ENCODE results near the gene FLG.
"Not testable (repeated sequence)": the region's sequence is repeated elsewhere in the genome, so short reads cannot be mapped to it uniquely, and the experiment has no call there.

Gene FLG

DNA sequence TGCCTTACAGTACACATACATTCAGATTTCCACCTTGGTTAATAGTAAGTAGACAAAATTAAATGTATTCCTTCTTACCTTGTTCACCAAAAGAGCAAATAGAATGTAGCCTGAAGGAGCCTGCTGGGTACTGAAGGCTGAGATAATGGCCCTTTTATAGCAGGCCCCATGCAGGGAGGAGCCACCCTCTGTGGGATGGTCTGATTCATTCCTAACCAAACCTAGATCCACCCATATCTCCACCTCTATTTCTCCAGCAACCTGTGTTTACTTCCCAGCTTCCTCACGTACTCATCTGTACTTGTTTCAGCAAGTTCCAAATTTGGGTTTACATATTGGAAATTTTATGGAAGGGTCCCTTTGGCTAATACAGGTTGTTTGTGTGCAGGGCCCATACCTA is at the start of gene FLG:
Gene FLG, minus strand, starts transcription at position 129 of the 400 bp plus-strand sequence. CDS start 9,783 bp downstream, outside the sequence.
- DNase-seq = no peak

DNA sequence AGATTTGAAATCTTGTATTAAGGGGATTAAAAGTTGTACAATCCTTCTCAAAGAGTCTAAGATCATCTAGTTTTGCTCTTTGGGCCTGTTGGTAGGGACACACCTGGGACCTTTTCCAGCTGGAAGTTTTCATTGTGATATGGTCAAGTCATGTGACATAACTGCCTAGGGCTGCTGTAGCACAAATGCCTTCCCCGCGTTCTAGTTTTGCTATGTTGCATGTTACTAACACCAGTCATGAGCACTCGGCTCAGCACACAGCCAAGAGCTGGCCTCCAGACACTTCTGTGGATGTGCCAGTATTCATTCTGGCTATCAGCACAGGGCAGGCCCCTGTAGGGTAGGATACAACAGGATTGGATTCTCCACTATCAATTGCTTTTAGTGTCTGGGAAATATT is 49.4 kb upstream of the FLG start:
- no peak for DNase-seq

DNA sequence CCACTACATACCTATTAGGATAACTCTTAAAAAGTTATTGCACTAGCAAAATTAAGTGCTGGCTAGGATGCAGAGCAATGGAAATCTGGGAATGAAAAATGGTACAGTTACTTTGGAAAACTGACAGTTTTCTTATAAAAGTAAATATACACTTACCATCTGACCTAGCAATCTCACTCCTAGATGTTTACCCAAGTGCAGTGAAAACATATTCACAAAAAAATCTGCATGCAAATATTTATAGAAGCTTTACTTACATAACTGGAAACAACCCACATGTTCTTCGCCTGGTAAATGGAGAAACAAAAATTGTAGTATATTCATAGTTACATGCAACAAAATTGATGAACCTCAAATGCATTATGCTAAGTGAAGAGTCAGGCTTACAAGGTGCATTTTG is 47.6 kb upstream of the FLG start:
- no peak for DNase-seq

DNA sequence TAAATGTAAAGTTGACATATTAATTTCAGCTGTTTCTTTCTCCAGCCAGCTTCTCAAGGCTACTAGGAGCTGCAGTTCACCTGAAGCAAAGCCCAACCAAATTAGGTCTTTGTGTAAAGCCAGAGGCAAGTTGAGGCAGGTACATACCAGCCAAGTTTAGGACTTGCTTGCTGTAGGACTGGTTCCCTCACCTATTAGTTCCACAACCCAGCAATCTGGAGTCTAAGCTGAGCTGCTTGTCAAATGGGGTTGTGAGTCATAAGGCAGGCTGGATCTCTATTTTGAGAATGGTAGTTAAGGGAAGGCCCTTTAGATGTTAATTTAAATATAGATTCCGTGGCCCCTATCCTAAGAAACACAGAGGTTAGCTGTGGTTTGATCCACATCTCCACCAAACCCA is 42.4 kb upstream of the FLG start:
- DNase-seq = no peak

DNA sequence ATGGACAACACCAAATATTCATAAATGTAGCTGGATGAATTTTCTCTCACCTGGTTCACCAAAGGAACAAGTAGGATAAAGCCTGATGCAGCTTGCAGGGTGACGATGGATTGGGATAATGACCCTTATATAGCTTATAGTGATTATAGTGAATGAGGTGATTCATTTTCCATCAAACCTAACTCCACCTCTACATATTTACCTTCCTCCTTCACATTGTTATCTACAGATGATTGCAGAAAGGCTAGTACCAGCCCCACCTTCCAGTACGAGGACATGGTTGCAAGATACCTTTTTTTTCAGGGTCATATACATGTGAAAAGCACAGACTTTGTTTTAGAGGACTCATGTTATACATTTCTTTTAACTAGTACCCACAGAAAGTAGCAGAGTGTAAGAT is 34.9 kb upstream of the FLG start, which contains the start of gene FLG2:
Gene FLG2, minus strand, starts transcription at position 101 of the 400 bp plus-strand sequence. CDS start 1,122 bp downstream, outside the sequence.
- DNase-seq = no peak

DNA sequence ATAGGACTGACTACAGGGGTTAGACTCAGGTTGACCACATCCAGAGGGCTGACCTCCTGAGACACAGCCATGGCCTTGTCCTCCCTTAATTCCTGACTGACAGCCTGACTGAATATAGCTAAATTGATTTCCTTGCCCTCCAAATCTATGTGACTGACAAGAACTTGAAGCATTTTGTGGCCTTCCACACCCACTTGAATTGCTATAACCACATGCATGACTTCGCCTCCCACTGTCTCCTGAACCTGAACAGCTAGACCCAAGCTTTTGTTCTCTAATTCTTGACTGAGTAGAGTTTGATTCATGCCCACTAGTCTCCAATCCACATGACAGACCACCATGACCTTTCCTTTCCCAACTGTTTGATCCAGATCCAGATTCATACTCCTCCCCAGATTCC is 31.7 kb upstream of the FLG start:
- DNase-seq = no peak

DNA sequence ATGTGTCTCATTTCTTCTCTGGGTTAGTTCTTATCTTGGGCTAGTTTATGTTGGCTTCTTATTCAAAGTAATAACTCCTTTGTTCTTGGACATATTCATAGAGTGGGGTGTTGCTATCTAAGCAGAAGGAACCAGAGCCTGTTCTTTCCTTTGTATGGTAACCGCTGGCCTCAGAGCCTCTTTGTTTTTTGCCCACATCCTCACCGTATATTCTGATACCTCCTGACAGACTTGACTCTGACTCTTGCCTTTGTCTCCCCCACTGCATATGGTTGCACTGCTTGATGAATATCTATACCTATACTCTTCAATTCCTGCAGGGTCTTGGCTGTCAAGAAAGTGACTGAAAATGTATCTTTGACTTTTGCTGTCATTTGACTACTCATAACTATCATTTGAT is 24.6 kb upstream of the FLG start:
- DNase-seq = no peak

DNA sequence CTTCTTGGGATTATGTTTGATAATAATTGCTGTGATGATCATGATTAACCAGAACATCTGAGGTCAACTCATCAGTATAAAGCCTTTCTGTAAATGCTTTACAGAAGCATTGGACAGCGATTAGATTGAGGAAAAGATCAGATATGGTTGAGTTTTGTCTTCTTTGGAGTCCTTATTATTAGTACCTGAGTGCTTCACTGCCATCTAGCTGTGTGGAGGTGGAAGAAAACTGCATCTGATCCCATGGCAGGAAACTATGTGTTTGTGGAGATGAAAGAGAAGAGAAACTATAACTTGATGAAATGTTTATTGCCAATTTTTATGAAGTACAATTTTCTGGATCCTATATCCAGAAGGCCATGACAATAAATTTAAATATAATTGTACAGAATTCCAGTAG is 23.4 kb upstream of the FLG start:
- peak in 1 of 2 experiments; percentile 1 for DNase-seq

DNA sequence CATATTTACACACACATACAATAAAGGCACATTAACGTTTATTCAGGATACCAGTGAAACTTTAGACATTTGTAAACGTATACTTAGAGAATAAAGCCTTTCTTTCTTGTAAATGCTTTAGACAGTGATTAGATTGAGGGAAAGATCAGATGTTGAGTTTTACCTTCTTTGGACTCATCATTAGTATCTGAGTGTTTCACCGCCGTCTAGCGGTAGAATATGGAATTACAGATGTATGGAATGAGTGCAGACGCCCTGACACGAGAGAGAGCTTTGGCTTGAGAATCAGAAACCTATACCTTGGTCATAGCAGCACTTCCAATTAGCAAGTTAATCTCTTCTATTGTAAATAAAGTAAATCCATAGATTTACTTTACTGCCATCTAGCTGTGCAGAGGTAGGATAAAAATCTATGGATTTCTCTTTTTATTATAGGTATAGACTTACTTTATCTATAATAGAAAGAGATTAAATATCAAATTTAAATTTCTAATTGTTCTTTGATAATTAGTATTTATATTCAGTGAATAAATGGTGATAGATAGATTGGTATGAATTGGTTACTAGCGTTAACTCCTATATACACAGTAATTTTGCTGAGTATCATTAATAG is 22.2 kb upstream of the FLG start:
- peak in 1 of 2 experiments; percentile 40 for DNase-seq

DNA sequence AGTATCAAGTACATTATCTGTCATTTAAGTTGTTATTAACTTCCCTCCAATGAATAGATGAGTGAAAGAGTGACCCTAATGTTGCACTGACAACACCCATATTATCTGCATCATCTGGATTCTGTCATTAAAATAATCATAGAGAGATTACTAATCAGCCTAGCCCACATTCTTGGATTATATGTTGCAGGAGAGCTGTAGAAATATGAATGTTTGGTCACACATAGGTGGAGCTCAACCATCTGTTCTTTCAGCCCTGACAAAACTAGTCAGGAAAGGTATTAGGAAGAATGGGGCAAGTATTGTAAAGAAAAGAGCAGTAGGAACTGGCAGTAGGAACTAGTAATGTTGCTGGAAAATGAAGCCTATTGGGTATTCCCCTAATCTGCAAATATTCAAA is 19.4 kb upstream of the FLG start:
- DNase-seq = no peak

DNA sequence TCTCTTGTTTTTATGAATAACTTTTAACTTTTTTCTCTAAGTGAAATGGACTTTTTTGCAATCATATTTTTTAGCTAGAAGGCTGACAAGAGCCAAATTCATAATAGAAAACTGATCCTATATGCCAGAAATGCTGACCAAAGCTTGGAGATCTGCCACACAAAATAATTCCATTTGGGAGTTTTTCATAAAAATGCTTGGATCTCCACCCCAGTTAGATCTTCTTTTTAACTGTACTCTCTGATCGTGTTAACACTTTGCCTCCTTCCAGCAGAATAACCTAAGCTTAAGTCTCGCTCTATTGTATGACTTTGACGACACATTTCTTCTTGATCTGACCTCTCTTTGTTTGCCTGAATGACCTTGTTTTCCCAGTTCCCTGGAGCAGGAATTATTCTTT is 18.0 kb upstream of the FLG start:
- no peak for DNase-seq

DNA sequence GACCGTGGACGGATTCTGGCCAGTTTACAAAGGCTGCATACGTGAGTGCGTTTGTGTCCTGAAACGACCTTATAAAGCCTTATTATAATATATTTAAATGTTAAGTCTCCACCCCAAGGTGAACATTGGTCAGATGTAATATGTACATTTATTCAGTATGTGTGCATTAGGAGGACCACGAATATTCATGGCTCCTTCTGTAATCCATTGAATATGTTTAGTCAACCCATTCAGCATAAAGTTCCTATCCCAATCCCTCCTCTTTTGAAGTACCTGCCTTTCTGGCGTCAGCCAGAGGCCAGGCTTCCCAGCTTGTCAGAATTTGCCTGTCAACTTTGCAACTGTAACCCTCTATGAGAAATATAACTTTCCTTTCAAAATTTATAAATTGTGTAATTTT is 10.4 kb upstream of the FLG start:
- DNase-seq = no peak

DNA sequence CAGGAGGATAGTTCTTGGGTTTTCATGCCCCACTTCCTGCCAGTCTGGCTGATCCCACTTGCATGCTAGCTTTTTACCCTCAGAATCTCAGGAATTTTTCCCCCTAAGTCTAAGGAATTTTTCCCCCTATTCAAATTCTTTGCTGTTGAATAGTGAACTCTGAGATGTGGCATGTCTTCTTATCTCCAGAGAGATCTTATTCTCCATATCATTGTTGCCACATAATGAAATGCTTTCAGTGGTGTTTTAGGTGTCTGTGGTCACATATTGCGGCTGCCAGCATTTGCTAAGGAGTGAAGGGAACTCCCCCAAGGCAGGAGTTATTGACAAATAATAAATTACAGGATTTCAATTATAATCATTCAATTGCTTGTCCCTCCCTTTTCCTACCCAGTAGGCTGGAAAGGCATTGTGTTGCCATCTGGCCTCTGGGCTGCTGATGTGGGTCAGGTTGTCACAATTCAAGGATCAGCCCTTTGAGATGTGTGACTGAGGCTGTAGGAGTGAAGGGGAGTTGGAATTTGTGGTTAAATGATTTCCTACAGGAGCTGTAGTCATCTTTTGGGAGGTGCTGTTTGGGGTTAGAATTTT is 3.9 kb upstream of the FLG start:
- peak in 1 of 2 experiments; percentile 16 for DNase-seq

DNA sequence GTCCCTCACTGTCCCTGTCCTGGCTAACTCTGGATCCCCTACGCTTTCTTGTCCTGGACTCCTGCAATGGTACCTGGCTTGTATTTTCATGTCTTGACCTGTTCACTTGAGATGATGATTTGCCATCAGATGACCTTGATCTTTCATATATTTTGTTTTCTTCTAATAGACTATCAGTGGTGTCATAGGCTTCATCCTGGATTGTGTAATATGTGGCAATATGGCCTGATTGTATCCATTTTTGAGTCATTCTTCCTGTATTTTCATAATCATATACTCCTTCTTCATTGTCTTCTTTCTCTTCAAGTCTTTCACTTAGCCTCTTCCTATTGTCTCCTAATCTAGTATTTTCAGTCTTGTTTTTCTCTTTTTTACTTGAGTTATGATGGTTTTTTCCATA is 11.1 kb downstream of the FLG start:
- DNase-seq = no peak

DNA sequence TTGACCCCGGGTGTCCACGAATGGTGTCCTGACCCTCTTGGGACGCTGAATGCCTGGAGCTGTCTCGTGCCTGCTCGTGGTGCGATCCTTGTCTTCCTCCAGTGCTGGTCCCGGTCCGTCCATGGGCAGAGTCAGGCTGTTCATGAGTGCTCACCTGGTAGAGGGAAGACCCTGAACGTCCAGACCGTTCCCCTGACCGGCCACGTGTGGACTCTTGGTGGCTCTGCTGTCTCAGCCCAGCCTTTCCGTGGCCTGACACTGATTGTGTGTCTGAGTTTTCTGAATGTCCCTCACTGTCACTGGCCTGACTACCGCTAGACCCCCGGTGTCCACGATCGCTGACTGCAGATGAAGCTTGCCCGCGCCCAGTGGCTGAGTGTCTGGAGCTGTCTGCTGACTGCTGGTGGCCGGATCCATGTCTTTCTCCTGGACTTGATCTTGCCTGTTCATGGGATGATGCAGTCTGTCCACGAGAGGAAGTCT is 11.7 kb downstream of the FLG start:
- DNase-seq = no peak

DNA sequence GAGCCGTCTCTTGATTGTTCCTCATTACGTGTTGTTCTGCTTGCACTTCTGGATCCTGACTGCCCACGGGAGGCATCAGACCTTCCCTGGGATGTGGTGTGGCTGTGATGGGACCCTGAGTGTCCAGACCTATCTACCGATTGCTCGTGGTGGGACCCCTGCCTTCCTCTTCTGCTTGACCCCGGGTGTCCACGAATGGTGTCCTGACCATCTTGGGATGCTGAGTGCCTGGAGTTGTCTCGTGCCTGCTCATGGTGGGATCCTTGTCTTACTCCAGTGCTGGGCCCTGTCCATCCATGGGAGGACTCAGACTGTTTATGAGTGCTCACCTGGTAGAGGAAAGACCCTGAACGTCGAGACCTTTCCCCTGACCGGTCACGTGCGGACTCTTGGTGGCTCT is 12.9 kb downstream of the FLG start:
- DNase-seq = not testable (repeated sequence)

DNA sequence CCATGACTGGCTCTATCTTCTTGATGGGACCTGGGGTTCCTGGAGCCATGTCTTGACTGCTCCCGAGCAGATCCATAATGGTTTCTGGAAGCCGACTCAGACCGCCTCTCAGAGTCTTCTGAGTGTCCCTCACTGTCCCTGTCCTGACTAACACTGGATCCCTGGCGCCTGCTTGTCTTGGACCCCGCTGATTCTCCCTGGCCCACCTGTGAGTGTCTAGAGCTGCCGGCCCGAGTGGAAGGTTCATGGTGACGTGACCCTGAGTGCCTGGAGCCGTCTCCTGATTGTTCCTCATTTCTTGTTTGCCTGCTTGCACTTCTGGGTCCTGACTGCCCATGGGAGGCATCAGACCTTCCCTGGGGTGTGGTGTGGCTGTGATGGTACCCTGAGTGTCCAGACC is 15.1 kb downstream of the FLG start:
- no peak for DNase-seq

DNA sequence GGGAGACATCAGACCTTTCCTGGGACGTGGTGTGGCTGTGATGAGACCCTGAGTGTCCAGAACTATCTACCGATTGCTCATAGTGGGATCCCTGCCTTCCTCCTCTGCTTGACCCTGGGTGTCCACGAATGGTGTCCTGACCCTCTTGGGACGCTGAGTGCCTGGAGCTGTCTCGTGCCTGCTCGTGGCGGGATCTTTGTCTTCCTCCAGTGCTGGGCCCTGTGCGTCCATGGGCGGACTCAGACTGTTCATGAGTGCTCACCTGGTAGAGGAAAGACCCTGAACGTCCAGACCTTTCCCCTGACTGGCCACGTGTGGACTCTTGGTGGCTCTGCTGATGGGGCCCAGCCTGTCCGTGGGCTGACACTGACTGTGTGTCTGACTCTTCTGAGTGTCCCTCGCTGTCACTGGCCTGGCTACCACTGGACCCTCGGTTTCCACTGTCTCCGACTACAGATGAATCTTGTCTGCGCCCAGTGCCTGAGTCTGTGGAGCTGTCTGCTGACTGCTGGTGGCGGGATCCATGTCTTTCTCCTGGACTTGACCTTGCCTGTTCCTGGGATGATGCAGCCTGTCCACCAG is 15.6 kb downstream of the FLG start:
- DNase-seq = not testable (repeated sequence)

DNA sequence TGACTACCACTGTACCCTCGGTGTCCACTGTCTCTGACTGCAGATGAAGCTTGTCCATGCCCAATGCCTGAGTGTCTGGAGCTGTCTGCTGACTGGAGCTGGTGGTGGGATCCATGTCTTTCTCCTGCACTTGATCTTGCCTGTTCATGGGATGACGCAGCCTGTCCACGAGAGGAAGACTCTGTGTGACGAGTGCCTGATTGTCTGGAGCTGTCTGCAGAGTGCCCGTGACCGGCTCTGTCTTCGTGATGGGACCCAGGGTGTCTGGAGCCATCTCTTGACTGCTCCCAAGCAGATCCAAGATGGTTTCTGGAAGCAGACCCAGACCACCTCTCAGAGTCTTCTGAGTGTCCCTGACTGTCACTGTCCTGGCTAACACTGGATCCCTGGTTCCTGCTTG is 16.3 kb downstream of the FLG start:
- DNase-seq = not testable (repeated sequence)

DNA sequence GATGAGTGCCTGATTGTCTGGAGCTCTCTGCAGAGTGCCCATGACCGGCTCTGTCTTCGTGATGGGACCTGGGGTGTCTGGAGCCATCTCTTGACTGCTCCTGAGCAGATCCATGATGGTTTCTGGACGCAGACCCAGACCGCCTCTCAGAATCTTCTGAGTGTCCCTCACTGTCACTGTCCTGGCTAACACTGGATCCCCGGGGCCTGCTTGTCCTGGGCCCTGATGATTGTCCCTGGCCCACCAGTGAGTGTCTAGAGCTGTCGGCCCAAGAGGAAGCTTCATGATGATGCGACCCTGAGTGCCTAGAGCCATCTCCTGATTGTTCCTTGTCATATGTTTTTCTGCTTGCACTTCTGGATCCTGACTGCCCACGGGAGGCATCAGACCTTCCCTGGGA is 17.1 kb downstream of the FLG start:
- not testable (repeated sequence) for DNase-seq

DNA sequence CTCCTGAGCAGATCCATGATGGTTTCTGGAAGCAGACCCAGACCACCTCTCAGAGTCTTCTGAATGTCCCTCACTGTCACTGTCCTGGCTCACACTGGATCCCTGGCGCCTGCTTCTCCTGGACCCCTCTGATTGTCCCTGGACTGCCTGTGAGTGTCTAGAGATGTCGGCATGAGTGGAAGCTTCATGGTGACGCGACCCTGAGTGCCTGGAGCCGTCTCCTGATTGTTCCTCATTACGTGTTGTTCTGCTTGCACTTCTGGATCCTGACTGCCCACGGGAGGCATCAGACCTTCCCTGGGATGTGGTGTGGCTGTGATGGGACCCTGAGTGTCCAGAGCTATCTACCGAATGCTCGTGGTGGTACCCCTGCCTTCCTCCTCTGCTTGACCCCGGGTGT is 18.9 kb downstream of the FLG start:
- DNase-seq = not testable (repeated sequence)

DNA sequence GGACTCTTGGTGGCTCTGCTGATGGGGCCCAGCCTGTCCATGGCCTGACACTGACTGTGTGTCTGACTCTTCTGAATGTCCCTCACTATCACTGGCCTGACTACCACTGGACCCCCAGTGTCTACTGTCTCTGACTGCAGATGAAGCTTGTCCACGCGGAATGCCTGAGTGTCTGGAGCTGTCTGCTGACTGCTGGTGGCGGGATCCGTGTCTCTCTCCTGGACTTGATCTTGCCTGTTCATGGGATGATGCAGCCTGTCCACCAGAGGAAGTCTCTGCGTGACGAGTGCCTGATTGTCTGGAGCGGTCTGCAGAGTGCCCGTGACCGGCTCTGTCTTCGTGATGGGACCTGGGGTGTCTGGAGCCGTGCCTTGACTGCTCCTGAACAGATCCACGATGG is 20.3 kb downstream of the FLG start:
- DNase-seq = not testable (repeated sequence)

DNA sequence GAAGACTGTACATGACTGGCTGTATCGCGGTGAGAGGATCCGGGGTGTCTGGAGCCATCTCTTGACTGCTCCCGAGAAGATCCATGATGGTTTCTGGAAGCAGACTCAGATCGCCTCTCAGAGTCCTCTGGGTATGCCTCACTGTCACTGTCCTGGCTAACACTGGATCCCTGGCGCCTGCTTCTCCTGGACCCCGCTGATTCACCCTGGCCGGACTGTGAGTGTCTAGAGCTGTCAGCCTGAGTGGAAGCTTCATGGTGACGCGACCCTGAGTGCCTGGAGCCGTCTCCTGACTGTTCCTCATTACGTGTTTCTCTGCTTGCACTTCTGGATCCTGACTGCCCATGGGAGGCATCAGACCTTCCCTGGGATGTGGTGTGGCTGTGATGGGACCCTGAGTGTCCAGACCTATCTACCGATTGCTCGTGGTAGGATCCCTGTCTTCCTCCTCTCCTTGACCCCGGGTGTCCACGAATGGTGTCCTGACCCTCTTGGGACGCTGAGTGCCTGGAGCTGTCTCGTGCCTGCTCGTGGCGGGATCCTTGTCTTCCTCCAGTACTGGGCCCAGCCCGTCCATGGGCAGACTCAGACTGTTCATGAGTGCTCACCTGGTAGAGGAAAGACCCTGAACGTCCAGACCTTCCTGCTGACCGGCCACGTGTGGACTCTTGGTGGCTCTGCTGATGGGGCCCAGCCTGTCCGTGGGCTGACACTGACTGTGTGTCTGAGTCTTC is 21.7 kb downstream of the FLG start:
- DNase-seq = not testable (repeated sequence)

DNA sequence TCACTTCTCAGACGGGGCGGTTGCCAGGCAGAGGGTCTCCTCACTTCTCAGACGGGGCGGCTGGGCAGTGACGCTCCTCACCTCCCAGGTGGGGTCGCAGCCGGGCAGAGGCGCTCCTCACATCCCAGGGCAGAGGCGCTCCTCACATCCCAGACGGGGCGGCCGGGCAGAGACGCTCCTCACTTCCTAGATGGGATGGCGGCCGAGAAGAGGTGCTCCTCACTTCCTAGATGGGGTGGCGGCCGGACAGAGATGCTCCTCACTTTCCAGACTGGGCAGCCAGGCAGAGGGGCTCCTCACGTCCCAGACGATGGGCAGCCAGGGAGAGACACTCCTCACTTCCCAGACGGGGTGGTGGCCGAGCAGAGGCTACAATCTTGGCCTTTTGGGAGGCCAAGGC is 68.6 kb downstream of the FLG start:
- DNase-seq = not testable (repeated sequence)

Measured in SW 1271 (cell line).